SH-SY5Y (cell line): ENCODE data around the gene CHRD.

Experiments
- GATA2 ChIP-seq: IDR thresholded peaks from 2 replicates; pipeline ENCODE4 v1.6.1; 2011; ENCODE audit warnings: mild to moderate bottlenecking, low read depth, low read length
- GATA3 ChIP-seq: IDR thresholded peaks from 2 replicates; pipeline ENCODE4 v1.6.1; 2011; ENCODE audit warnings: low read depth, mild to moderate bottlenecking, low read length, moderate library complexity

- TF ChIP-seq GATA3, result no peak
- no peak for TF ChIP-seq GATA2
These were observed 6.9 kb upstream of the CHRD start for GRCh38 chr3:184372911-184373310.
